HG03103 (cell line): ENCODE data around the gene TSEN54.

ENCODE experiments used
- ATAC-seq: cut with Tn5 transposase; IDR thresholded peaks from one replicate; pipeline ENCODE4 v1.9.1; 2021; ENCODE audit warnings: low read depth; ENCODE audit not compliant: unreplicated experiment

TSEN54 gene

DNA sequence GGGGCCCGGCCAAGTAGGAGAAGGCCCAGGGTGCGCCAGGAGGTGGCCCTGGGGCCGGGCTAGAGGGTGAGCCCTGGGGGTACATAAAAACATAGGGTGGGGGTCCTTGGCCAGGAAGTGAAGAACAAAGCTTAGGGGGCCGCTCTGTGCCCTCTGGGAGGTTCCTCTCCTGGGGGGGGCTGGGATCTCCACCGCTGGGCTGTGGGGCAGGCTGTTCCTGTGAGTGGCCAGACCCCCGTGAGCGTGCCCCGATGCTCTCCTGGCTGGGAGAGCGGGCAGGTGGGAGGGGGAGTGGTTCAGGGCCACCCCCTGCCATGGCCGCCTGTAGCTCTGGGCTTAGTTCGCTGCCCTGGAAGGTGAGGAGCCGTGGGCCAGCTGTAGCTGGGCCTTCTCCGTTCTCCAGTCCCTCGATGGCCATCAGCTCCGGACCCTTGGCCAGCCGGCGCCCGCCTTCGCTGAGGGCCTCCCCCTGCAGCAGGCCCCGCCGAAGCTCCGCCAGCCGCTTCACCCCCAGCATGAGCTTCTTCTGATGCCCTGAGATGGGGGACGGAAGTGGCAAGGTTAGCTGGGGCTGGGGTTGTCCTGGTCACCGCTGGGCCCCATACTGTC, 13.5 kb upstream of the TSEN54 start:
- no peak for ATAC-seq

- no peak for ATAC-seq
Measured at GRCh38 chr17:75503337-75503950, 12.9 kb upstream of the TSEN54 start.

DNA sequence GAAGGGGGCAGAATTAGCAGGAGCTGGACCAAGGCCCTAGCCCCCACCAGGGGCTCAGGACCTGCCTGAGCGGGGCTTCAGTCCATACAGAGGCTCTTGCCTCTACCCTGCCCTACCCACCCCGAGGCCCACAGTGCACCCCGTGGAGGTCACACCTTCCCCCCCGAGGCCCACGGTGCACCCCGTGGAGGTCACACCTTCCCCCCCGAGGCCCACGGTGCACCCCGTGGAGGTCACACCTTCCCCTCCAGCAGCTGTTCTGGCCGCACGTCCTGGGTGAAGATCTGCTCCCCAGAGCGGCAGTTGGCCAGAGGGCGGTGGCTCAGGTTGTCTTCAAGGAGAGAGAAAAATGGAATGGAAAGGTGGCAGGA, 12.4 kb upstream of the TSEN54 start:
- ATAC-seq, result no peak

DNA sequence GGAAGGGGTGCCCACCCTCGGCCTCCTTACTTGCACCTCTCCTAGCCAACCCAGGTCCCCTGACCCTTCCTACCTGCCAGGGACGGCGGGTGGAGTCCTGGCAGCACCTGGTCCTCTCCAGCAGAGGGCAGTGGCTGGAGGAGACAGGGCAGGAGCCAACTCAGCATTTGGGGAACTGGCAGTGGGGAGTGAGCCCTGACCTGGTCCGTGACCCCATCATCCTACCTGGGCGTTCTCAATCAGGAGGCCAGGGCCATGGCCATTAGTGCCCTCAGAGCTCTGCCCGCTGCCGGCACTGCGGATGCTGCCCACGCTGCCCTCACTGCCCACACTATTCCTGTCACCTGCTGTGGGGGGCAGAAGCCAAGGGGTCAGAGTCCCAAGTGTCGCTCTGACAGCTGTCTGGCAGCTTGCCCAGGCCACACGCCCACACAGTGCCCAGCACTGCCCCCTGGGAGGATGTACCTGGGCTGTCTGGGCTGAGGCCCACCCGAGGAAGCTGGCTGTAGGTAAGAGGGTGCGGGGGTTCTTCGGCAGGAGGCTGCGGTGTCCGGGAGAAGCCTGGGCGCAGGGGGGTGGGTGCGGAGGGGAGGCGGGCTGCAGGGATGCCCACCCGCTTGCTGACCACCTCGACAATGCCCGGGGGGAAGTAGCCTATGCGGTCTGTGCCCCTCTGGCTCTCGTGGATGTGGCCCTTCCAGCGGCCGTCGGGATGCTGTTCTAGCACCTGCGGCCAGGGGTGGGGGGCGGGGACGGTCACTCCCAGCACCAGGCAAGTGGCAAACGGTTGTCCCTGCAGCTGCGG, 11.8 kb upstream of the TSEN54 start:
- no peak for ATAC-seq

GRCh38 chr17:75505152-75505409, 11.2 kb upstream of the TSEN54 start:
- ATAC-seq, result no peak

DNA sequence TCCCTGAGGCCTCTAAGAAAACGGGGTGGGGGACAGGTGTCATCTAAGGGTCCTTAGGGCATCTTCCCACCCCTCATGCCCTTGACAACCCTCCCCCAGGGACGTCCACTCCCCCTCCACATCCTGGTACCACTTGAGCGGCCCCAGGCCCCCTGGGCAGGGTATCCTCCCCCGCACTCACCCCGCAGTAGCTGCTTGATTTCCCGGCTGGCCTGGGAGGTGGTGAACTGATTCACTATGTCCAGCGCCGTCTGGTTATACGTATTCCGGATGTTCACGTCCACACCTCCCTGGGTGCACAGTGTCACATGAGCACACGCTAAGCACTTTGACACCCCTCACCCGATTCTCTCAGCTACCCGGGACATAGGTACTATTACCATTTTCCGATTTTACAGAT, 10.7 kb upstream of the TSEN54 start:
- ATAC-seq, result no peak

- no peak for ATAC-seq
Measured at GRCh38 chr17:75506134-75506533, 10.2 kb upstream of the TSEN54 start.

- ATAC-seq, result no peak
Measured at GRCh38 chr17:75506888-75507287, 9.4 kb upstream of the TSEN54 start.

GRCh38 chr17:75507733-75508719, 8.3 kb upstream of the TSEN54 start:
- no peak for ATAC-seq

- no peak for ATAC-seq
Measured at GRCh38 chr17:75508931-75509361, 7.4 kb upstream of the TSEN54 start.

- ATAC-seq, result no peak
Measured at GRCh38 chr17:75509528-75510258, 6.6 kb upstream of the TSEN54 start.

- no peak for ATAC-seq
Measured at GRCh38 chr17:75511270-75511609, 5.1 kb upstream of the TSEN54 start.

GRCh38 chr17:75511610-75512575, 4.4 kb upstream of the TSEN54 start:
- ATAC-seq, result no peak

GRCh38 chr17:75512926-75513640, 3.2 kb upstream of the TSEN54 start:
- ATAC-seq, result no peak

DNA sequence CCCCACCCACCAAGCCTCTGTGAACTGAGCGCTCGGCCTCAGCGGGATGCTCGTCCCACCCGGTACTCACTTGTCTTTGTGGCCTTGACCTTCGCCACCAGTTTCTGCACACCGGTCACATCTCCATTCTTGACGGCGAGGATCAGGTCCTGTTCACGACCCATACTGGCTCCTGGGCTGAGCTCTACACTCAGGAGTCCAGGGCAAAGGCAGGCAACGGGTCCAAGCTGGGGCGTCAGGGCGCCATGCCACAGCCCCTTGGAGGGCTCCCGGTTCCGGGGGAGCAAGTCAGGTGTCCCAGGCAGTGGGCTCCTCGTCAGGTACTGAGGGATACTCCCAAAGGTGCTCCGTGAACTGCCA, 2.7 kb upstream of the TSEN54 start:
- no peak for ATAC-seq

DNA sequence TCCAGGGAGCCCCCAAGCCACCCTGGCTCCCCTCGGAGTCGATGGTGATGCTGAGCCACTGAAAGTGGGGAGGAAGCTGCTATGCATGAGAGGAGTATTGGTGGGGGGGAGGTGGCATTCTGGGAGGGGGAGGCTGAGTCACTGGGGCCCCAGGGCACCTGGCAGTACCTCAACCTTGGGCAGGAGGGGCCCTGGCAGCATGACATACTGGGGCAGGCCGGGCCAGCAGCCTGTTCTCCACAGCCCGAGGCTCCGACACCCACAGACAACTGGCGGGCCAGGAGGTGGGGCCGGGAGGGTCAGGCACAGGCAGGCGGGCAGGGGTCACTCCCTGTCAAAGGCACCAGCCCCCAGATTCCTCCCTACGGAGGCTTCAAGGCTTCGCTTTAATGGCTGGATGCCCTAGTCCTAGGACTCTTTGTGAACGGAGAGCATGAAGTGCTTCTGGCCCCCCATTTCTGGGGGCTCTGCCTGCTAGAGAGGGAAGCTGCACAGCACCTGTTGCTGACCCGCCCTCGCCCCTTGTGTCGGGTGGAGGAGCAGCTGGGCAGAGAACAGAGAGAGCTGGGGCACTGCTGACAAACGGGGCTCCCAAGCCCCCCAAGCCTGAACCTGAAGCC, 1.9 kb upstream of the TSEN54 start:
- ATAC-seq, result no peak

DNA sequence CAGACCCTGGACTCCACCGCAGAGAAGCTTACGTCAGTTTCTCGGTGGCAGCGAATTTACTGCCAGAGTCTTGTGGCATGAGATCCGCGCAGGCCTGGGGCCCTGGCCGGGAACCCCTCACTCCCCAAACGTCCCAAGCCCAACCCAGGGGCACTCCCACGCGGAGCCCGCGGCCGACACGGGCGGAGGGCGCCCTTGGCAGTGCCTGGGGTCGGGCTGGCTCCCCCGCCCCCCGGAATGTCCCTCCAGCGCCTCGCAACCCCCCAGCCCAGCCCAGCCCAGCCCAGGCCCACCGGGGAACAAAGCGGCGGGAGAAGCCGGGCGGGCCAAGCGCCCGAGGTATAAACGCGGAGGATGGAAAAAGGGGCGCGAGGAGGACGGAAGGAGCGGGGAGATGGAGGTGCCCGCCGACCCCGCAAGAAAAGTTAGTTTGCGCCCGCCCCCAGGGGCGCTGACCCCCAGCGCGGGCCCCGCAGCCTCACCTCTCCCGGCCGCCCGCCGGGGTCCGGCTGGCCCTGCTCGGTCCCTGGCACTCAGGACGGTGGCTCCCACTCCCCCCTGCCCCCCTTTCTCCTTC, 1.3 kb upstream of the TSEN54 start:
- no peak for ATAC-seq
